ENCODE measurements around the gene GBGT1.
"Not testable (repeated sequence)": the region's sequence is repeated elsewhere in the genome, so short reads cannot be mapped to it uniquely, and the experiment has no call there.

GBGT1 gene

DNA sequence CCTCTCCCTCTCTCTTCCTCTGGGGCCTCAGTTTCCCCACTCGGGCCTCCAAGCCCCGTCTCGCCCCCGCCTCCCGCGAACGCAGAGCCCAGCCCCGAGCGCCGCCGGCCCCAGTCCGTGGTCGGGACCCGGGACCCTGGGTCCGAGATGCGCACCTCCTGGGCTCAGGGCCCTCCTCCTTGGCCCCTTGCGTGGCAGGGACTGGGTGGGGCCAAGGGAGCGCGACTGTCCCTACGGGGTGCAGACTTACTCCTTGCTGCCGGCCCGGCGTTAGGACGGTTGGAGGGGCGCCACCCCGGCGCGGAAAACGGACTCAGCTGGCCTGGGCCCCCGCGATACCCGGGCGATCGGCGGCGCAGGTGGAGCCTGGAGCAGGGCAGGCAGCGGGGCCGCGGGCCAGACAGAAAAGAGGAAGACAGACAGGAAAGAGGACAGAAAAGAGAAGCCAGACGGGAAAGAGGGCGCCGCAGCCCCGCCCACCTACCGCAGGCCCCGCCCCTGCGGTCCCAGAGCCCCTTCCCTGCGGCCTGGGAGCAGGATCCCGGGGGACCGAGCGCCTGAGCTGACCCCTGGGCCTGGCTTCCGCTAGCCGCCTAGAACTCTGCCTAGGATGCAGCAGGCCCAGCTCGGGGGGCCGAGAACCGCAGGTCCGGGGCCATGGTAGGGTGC, at the start of gene GBGT1:
Gene GBGT1, minus strand, starts transcription at position 411 of the 669 bp plus-strand sequence. CDS start 1,502 bp downstream, outside the sequence.
- DNase-seq (ENCODE audit: low read depth in 2 of 2), result no peak

DNA sequence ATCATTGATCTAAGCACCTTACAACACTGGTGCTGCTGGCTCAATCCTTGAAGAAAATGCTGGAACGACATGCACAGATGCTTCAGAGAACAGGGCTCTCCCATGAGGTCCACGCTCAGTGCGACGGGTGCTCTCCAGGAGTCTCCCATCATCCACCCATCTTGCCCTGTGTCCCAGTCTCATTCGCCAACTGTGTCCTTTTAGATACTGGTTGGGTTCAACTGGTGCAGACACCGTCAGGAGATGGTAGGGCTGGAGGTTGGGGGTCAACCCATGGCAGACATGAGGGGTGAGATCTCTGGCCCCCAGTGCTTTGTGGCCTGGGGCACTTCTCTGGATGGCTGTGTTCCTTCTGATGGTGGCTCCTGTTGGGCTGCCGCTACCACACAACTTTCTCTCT, 46.9 kb upstream of the GBGT1 start:
- DNase-seq (ENCODE audit: low read depth in 2 of 2), result no peak

DNA sequence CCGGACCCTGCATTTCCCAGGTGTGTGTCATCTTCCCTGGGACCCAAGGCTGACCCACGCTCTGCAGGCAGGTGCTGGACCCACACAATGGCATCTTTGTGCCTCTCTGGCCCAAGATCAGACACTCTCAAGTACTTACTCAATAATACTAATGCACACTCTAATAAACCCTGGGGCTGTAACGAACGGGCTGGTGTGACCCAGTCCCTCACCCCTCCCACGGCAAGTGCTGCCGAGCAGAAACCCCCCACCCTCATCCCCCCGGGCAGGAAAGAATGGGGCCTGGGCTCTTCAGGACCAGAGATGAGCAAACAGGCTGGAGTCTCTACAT, 46.5 kb upstream of the GBGT1 start:
- no peak for DNase-seq (ENCODE audit: low read depth in 2 of 2)

DNA sequence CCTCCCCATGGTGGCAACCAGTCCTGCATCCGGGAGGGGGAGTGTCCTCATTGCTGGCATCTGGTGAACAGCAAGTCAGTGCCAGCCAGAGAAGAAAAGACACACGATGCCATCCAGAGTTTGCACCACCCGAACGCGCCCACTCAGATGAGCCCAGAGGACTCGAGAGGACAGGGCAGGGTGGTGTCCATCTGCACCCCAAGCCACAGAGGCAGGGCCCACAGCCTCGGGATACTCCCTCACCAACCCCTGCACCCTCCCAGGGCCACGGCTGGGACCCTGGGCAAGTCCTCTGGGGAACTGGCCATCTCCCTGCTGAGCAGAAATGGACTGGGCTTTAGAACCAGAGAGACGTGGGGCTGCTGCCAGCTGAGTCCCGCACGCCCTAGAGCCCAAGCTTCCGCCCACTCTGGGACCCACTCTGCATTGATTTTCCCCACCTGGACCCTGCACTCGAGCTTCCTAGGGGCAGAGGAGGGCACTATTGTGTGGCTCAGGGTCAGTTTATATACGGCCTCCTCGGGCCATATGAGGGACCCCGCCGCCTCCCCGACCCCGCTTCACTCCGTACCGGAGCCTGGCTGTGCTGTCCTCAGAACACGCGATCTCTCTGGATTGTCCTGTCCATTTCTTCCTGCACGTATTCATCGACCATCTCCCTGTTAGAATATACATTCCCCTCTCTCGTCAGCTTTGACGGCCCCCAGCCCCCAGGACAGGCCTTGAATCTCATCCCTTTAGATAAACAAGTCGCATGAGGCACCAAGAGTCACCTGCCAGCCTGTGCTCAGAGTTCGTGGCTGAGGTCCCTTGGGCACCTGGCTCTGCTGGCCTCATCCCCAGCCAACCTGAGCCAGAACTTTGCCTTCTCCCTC, 45.9 kb upstream of the GBGT1 start:
- DNase-seq (ENCODE audit: low read depth in 2 of 2), result not testable (repeated sequence)

DNA sequence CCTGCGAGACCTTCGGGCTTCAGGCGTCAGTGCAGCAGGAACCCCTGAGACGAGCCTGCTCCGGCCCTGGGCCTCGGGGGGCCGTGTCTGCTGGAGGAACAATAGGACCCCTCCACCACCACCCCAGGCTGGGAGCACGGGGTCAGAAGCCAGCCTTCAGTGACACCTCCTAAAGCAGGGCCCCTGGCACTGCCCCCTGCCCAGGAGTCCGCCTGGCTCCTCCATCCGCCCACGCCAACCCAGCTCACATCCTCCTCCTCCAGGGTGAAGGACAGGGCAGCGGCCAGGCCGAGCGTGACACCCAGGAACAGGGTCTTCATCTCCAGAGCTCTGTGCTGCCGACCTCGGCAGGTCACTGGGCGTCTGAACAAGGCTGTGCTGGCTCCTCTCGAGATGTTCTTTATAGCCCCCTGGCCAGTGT, 45.2 kb upstream of the GBGT1 start, which contains the start of gene OBP2B:
Gene OBP2B, minus strand, starts transcription at position 371 of the 421 bp plus-strand sequence. Its CDS starts 51 bp downstream, at position 320.
- DNase-seq (ENCODE audit: low read depth in 2 of 2), result not testable (repeated sequence)

DNA sequence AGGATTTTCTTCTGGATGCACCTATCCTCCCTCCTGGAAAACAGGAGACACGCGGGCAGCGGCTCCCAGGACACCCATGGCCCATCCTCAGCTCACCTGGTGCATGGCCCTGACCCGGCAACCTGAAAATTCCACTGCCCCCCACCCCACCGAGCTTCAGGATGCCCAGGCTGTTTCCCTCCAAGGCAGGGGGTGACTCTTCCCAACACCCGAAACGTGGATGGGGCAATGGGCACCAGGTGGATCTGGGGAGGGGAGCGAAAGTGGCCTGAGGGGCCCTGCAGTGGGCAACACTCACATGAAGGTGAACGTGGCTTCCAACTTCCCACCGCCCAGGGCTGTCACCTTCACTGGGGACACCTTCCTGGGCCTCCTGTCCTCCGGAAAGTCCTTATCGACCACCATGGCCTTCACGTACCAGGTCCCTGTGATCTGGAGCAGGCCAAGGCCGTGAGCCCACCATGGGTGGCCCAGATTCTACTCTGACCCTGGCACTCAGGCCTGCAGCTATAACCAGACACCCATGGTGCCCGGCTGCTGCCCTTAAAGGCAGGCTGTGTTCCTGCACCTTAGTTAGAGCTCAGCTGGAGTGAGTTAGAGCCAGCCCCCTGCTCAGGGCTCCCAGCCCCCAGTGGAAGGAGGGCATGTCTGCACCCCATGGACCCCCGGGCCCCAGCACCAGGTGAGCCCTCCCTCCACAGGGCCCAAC, 44.6 kb upstream of the GBGT1 start:
- DNase-seq (ENCODE audit: low read depth in 2 of 2), result not testable (repeated sequence)

DNA sequence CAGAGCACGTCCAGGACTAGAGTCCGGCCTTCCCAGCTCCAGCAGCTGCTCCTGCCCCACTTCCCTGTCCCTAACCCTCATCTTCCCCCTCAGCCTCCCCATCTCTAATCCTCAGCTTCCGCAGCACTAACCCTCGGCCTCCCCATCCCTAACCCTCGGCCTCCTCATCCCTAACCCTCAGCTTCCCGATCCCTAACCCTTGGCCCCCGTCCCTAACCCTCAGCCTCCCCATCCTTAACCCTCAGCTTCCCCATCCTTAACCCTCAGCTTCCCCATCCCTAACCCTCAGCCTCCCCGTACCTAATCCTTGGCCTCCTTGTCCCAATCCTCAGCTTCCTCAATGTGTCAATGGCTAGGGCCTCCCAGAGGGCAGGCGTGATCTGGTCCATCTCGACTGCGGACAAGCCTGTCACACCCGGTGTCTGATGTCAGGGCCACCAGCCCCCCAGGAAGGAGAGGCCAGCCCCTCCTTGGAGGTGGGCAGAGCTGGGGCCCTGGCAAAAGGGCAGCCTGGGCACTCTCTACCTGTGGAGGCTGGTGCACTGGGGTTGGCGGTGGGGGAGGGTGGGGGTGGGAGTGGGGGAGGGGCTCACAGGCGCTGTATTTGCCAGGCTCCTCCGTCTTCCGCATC, 43.9 kb upstream of the GBGT1 start:
- DNase-seq (ENCODE audit: low read depth in 2 of 2), result no peak

DNA sequence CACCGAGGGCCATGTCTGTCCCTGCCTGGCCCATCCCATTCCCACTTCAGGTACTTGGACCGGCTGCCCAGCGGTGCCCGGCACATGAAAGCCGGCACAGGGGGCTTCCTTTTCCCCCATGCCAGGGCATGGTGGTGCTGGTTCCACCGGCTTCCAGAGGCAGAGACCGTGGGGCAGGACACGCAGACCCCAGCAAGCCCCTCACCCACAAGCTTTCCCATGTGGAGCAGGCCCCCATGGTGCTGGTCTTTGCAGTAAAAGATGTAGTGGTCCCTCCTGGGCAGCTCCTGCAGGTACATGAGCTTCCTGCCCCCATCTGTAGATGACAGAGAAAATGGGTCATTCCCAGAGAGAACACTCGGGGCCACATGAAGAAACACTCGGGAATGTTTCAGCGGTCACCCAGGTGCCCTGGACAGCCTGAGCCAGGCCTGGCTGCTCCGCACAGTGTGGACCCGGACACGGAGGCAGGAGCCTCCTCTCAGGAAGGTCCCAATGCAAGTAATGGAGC, 43.4 kb upstream of the GBGT1 start:
- no peak for DNase-seq (ENCODE audit: low read depth in 2 of 2)

DNA sequence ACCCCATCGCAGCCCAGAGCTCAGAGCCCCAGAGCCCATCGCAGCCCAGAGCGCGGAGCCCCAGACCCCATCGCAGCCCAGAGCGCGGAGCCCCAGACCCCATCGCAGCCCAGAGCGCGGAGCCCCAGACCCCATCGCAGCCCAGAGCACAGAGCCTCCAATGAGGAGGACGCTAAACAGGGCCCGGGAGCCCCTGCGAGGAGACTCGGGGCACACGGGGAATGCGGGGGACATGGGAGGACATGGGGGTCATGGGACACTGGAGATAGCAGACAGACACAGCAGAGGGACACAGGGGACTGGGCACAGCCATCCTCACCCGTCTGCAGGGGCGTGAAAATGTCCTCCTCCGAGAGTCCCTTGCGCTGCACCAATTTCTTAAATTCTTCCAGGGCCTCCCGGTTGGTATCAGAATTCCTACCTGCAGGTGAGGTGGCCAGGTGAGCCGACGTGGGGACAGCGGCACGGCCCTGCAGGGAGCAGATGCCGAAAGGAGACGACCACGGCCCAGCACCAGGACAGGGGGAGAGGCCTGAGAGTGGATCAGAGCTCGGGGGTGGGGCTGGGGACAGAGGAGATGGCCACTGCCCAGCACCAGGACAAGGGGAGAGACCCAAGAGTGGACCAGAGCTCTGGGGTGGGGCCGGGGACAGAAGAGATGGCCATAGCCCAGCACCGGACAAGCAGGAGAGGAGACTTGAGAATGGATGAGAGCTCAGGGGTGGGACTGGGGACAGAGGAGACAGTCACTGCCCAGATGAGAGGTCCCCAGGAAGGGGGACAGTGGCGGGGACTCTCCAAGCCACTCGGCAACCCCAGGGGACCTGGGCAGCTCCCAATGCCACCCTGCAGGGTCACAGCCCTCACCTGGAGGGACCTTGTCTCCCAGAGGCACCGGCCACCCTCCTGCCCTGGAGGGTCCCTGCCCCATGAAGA, 42.5 kb upstream of the GBGT1 start:
- DNase-seq (ENCODE audit: low read depth in 2 of 2), result no peak

DNA sequence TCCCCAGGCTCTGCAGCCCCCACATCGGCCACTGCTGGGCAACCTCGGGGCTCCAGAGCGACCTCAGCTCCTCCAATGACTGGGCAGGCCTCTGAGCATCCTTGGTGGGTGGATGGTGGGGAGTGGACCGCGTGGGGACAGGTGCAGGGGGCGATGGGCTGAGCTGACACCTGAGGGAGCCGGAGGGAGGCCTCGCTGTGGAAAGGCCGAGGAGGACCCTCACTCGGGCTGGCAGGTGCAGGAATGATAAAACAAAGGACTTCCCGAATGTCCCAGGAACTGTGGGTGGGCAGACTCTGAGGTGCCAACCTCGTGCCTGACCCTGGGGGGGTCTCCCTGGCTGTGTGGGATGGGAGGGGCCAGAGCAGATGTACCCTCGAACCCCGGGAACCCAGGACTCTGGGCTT, 41.8 kb upstream of the GBGT1 start:
- not testable (repeated sequence) for DNase-seq (ENCODE audit: low read depth in 2 of 2)

DNA sequence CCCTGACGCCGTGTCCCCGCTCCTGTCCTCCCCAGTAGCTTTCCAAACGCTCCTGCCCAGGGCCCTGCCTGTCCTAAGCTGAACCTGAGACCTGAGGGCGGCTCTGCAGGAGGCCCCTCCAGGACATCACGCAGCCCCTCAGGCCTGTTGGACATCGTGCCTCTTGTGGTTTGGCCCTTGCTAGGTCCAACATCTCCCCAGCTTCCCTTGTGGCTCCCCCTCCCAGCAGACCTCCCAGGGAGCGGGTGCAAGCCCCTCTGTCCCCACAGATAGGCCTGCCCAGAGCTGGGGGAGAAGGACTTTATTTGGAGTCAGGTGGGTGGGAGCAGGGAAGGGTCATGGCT, 41.3 kb upstream of the GBGT1 start:
- no peak for DNase-seq (ENCODE audit: low read depth in 2 of 2)

DNA sequence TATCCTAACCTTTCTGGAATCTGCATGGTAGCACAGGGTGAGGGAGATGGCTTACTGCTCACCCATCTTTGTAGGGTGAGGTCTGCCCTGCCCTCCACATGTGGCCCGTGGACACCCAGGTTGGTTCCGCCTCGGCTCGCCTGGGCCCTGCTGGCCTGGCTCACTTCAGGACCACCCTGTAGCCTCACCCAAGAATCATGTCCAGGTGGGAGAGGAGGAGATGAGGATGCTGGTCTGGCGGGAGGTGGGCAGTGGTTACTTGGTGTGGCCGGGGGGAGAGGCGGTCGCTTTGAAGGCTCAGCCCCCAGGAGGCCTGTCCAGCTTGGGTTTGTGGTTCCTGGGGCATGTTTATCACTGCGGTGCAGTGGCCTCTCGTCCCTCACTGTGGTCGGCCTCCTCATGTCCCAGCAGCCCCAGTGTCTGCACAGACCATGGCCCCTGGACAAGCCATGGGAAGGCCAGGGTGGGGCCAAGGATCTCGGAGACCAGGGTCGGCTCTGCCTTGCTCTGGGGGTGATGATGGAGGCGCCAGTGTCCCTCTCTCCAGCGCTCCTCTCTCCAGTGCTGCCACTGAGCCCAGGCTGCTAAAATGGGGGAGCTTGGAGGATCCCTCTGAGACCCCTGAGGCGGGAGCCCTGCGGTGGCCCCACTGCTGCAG, 40.8 kb upstream of the GBGT1 start:
- no peak for DNase-seq (ENCODE audit: low read depth in 2 of 2)

DNA sequence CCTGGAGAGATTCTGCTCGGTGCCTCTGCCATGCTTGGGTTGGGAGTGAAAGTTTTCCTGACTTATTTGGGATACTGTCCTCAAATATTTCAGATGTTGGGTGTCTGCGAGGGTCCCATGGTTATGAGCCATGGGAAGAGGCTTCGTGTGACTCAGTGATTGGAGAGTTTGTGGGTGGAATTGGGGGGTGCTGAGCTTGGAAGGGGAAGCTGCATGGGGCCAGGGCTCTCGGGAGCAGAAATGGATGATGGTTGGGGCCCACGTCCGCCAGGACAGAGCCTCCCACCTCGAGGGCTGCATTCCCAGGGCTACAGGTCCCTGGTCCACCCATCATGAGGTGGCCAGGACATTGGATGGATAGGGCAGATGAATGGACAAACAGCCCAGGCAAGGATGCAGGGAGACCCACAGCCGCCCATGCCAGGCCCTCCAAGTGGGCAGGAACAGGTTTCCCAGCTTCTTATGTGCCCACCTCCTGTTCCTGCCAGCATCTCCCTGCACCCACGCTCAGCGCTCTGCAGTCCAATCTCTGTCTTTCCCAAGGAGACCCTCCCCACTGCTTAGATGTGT, 39.9 kb upstream of the GBGT1 start:
- no peak for DNase-seq (ENCODE audit: low read depth in 2 of 2)

DNA sequence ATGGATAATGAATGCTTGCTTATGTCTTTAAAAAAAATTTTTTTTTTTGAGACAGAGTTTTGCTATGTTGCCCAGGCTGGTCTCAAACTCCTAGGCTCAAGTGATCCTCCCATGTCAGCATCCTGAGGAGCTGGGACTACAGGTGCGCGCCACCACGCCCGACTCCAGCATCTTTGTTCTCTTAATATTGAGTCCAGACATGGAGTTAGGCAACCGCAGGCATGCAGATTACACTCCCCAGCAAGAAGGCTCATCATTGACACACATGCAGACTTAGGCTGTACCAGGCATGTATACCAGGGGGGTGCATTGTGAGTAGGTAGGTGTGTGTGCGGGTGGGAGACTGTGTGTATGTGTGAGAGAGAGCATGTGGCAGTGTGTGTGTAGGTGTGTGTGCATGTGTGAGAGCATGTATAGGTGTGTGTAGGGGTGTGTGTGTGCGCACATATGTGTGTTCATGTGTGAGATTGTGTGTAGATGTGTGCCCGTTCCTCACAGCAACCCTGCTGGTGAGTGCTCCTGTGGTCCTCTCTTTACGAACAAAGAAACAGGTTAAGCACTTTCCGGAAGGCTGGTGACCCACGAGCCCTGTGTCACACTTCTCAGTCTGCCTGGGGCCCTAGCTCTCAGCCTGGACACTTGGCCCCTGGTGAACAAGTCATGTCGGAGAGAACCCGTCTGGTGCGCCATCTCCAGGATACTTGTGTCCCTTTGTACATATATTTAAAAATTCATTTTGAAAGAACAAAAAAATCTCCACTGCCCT, 39.2 kb upstream of the GBGT1 start:
- no peak for DNase-seq (ENCODE audit: low read depth in 2 of 2)

DNA sequence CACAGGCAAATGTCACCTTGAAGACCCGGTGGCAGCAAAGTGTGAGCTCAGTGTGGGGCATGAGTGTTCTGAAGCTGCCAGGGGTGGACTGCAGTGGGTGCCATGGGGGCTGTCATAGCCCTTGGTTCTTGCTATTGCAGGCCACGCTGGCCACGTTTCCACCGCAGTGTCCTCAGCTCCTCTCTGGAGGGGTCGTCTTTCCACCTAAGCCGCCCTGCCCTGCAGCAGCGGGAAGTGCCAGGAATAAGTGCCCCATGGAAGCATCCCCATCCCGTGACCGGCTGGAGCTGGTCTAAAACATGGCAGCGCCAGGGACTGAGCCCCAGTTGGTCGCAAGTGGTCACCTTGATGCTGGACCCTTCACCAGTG, 38.4 kb upstream of the GBGT1 start:
- DNase-seq (ENCODE audit: low read depth in 2 of 2), result no peak

DNA sequence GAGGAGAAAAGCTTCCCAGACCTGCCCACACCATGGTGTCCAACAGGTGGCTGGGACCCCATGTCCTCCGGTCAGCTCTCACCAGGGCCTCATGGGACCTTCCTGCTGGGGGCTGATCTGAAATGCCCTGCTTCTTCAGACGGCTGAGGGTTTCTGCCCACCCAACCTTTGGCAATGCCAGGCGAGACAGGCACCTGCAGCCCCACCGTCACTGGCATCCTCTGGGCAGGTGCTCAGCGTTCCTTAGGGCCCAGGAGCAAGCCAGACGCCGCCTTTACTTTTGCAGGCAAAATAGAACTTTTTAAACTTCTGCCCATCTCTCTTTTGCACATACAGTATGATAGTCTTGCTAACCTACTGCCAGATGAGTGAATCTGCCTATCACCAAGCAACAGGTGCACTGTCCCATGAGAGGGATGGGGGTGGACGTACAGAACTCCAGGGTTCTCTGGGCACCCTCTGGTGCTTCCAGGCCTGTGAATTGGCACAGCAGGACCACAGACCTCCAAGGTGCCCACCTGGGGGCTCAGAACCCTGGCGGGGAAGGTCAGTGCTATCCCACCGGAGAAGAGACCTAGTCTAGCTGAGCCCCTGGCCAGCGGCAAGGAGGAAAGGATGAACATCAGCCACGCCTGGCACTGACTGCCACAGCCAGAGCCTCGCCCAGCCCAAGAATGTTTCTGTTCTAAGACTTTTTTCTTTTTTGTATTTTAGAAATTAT, 37.9 kb upstream of the GBGT1 start:
- DNase-seq (ENCODE audit: low read depth in 2 of 2), result no peak

DNA sequence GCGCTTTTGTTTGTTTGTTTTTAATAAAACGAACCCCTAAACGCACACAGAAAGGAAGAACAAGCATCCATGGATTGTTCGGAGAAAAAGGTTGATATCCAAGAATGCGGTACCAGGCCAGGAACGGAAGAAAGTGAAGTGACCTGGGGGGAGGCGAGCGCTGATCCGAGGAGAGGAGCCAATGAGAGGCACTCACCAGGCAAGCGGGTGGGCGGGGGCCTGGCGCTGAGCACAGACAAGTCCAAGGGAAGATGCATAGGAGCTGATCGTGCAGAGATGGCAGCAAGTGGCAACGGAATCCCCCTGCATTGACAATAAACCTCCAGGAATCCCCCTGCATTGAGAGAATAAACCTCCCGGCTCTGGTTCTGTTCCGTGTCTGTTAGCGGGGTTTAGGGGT, 36.9 kb upstream of the GBGT1 start:
- no peak for DNase-seq (ENCODE audit: low read depth in 2 of 2)

DNA sequence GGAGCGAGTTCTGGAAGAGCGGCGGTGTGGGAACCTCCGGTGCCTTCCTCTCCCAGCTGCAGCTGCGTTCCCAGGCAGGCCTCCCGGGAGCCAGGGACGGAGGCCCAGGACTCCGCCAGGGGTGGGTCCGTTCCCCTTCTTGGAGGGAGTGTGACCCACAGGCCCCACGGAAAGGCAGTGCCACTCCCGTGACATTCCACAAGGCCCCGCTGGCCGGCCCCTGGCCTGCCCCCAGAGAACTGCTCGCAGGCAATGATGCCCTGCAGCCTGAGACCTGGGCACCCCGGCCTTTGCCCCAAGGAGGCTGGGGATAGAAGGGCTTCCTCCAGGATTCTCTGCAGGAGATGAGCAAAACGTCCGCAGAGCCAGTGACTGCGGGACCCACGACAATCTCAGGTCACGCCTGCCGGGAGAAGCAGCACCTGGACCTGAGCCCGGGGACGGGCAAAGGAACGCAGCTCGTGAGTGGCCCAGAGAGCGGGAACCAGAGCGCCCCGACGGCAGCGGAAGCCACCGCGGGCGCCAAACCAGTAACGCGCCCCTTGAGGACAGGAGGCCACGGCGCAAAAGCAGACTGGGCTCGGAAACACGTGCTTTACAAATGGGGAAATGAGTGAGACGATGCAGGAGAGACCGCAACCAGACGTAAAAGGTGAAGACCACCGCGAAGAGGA, 36.1 kb upstream of the GBGT1 start:
- DNase-seq (ENCODE audit: low read depth in 2 of 2), result no peak
